HG03378 (cell line): ENCODE data around the gene ALKBH4.
"Not testable (repeated sequence)": the region's sequence is repeated elsewhere in the genome, so short reads cannot be mapped to it uniquely, and the experiment has no call there.

Experiments used
- ATAC-seq: cut with Tn5 transposase; IDR thresholded peaks from one replicate; pipeline ENCODE4 v1.9.1; 2021; ENCODE audit warnings: mild to moderate bottlenecking, moderate library complexity; ENCODE audit not compliant: unreplicated experiment

The ALKBH4 gene

GRCh38 chr7:102455596-102455995 lies 9.1 kb downstream of the ALKBH4 start:
- ATAC-seq = no peak

- not testable (repeated sequence) for ATAC-seq
Measured at GRCh38 chr7:102454932-102455331, 9.7 kb downstream of the ALKBH4 start.

- no peak for ATAC-seq
Measured at GRCh38 chr7:102454468-102454867, 10.2 kb downstream of the ALKBH4 start.

- ATAC-seq = no peak
Measured at GRCh38 chr7:102453319-102453718, 11.3 kb downstream of the ALKBH4 start.

- no peak for ATAC-seq
Measured at GRCh38 chr7:102452451-102452850, 12.2 kb downstream of the ALKBH4 start.

- ATAC-seq = no peak
Measured at GRCh38 chr7:102451371-102452054, 13.2 kb downstream of the ALKBH4 start.

GRCh38 chr7:102450242-102450641 lies 14.4 kb downstream of the ALKBH4 start:
- no peak for ATAC-seq

- no peak for ATAC-seq
Measured at GRCh38 chr7:102449136-102449535, 15.5 kb downstream of the ALKBH4 start.

GRCh38 chr7:102447311-102447710 lies 17.4 kb downstream of the ALKBH4 start:
- ATAC-seq = no peak

- ATAC-seq = no peak
Measured at GRCh38 chr7:102446387-102447156, 18.1 kb downstream of the ALKBH4 start.

- no peak for ATAC-seq
Measured at GRCh38 chr7:102445674-102446071, 19.0 kb downstream of the ALKBH4 start.

- ATAC-seq = peak; percentile 44
Measured at GRCh38 chr7:102444961-102445673, 19.5 kb downstream of the ALKBH4 start.

GRCh38 chr7:102439963-102440795 lies 24.5 kb downstream of the ALKBH4 start:
- no peak for ATAC-seq

GRCh38 chr7:102436118-102436517 lies 28.5 kb downstream of the ALKBH4 start:
- no peak for ATAC-seq

- no peak for ATAC-seq
Measured at GRCh38 chr7:102434039-102434486, 30.6 kb downstream of the ALKBH4 start.

- no peak for ATAC-seq
Measured at GRCh38 chr7:102433219-102434038, 31.2 kb downstream of the ALKBH4 start, which contains the start of gene ORAI2. Gene ORAI2 (plus strand): TSS chr7:102433575. CDS start chr7:102438957, 5,382 bp downstream.

GRCh38 chr7:102432442-102433218 lies 32.0 kb downstream of the ALKBH4 start:
- no peak for ATAC-seq

GRCh38 chr7:102431617-102432298 lies 32.9 kb downstream of the ALKBH4 start:
- ATAC-seq = peak; percentile 36
